Measurements from ENCODE around the gene GATB. TPM values are rescaled to one million over a fixed set of nuclear protein-coding genes. Genes with fewer than 3 reads are reported as not detected.
A peak's percentile ranks its signal among the peaks of the same experiment; 100 is the strongest.

Gene GATB
- total and polyA plus RNA-seq, 10 of the 15 experiments (the other 5 are each of a cell fraction or from before 2014, with no cell fraction given): 20.5 to 37.3 (median 30.5) TPM

- no peak for DNase-seq (ENCODE audit: low read depth, low spot score)
- POLR2A ChIA-PET: no interaction called here
- Histone ChIP-seq H3K9me3 (replicated peaks; ENCODE audit: control insufficient read depth, insufficient read depth, low read length) (no peaks in the 10 kb centered on the region; the same call in 2 of the 3 replicates), H3K79me2 (ENCODE audit: control insufficient read depth, insufficient read depth, low read length) (no peaks in the 10 kb centered on the region), H3K4me1 (ENCODE audit: control insufficient read depth, insufficient read depth, low read length) (no peaks in the 10 kb centered on the region), H3K36me3 (ENCODE audit: control insufficient read depth in 2 of 2, insufficient read depth in 2 of 2, low read length in 1 of 2) (no peaks in the 10 kb centered on the region), H4K20me1 (ENCODE audit: control insufficient read depth, insufficient read depth) (no peaks in the 10 kb centered on the region), H2AFZ (ENCODE audit: control insufficient read depth, low read depth, low read length) (no peak overlapping the region), H3K4me2 (ENCODE audit: control insufficient read depth, insufficient read depth) (no peak overlapping the region), H3K4me3 (no peak overlapping the region), H3K27ac (ENCODE audit: control insufficient read depth, insufficient read depth) (no peak overlapping the region), H3K27me3 (replicated peaks in 1 of 2; ENCODE audit: control insufficient read depth in 2 of 2, insufficient read depth in 2 of 2, low read length in 1 of 2) (no peaks in the 10 kb centered on the region), H3K9ac (ENCODE audit: control insufficient read depth, insufficient read depth, low read length) (no peak overlapping the region)
- BruUV-seq (replicated peaks): no TSS peak
- intact Hi-C loops (cut with micrococcal nuclease; ENCODE audit: unreplicated experiment) (loop anchor here (10.0 kb wide), 1 partner anchor 606 kb away; no protein-coding TSS in a partner anchor), in situ Hi-C loops (cut with MboI) (no loop called here)
- 3% methylated on average over 2 of the region's 2 CpGs for WGBS (ENCODE audit: insufficient coverage, insufficient replicate concordance, low lambda C conversion rate, missing lambda C conversion rate)
- SMC1A ChIA-PET (ENCODE audit: uncharacterized antibody, unreplicated experiment): no interaction called here
- CTCF ChIA-PET: no interaction called here
- RAD21 ChIA-PET (ENCODE audit: unreplicated experiment): no interaction called here
- no peak for ATAC-seq
- no peak for FAIRE-seq
- TF ChIP-seq CREM (IDR thresholded peaks at IDR 0.05; ENCODE audit: low read depth) (no peak), CTCF (IDR thresholded peaks at IDR 0.05 in 2 of 3, conservative IDR thresholded peaks at IDR 0.05 in 1 of 3; ENCODE audit: control insufficient read depth in 2 of 3, extremely low read depth in 1 of 3, insufficient read depth in 1 of 3, low read depth in 3 of 3, low read length in 3 of 3) (no peak), POLR2A (IDR thresholded peaks at IDR 0.05; ENCODE audit: low read depth, low read length) (no peak), SPI1 (IDR thresholded peaks at IDR 0.05; ENCODE audit: borderline replicate concordance, insufficient read depth, low read depth, low read length) (no peak), SMAD1 (IDR thresholded peaks at IDR 0.05; ENCODE audit: low read depth, partially characterized antibody) (no peak)
These were observed 8.0 kb upstream of the GATB start for GRCh38 chr4:151768835-151769234.

GRCh38 chr4:151766691-151767090 is 5.9 kb upstream of the GATB start:
- ChIA-PET POLR2A (no interaction called here), RAD21 (ENCODE audit: unreplicated experiment) (no interaction called here), SMC1A (ENCODE audit: uncharacterized antibody, unreplicated experiment) (no interaction called here), CTCF (interaction anchor here (0.9 to 1.0 kb wide), 2 partner anchors 36 to 93 kb away, joined by 4 to 5 read pairs; no protein-coding TSS in a partner anchor)
- no TSS peak for BruUV-seq (replicated peaks)
- 2% methylated on average over 4 of the region's 4 CpGs for WGBS (ENCODE audit: insufficient coverage, insufficient replicate concordance, low lambda C conversion rate, missing lambda C conversion rate)
- Histone ChIP-seq H4K20me1 (ENCODE audit: control insufficient read depth, insufficient read depth) (no peaks in the 10 kb centered on the region), H3K4me3 (no peak overlapping the region), H3K27ac (ENCODE audit: control insufficient read depth, insufficient read depth) (no peak overlapping the region), H2AFZ (ENCODE audit: control insufficient read depth, low read depth, low read length) (no peak overlapping the region), H3K9ac (ENCODE audit: control insufficient read depth, insufficient read depth, low read length) (no peak overlapping the region), H3K79me2 (ENCODE audit: control insufficient read depth, insufficient read depth, low read length) (no peaks in the 10 kb centered on the region), H3K9me3 (replicated peaks; ENCODE audit: control insufficient read depth, insufficient read depth, low read length) (no peaks in the 10 kb centered on the region), H3K4me2 (ENCODE audit: control insufficient read depth, insufficient read depth) (no peak overlapping the region), H3K36me3 (ENCODE audit: control insufficient read depth in 2 of 2, insufficient read depth in 2 of 2, low read length in 1 of 2) (no peaks in the 10 kb centered on the region), H3K27me3 (replicated peaks in 1 of 2; ENCODE audit: control insufficient read depth in 2 of 2, insufficient read depth in 2 of 2, low read length in 1 of 2) (no peaks in the 10 kb centered on the region), H3K4me1 (ENCODE audit: control insufficient read depth, insufficient read depth, low read length) (no peaks in the 10 kb centered on the region)
- intact Hi-C loops (cut with micrococcal nuclease; ENCODE audit: unreplicated experiment): loop anchor here (10.0 kb wide), 1 partner anchor 608 kb away; no protein-coding TSS in a partner anchor
- in situ Hi-C loops (cut with MboI): no loop called here
- FAIRE-seq (no peak), ATAC-seq (peak; percentile 61), DNase-seq (ENCODE audit: low read depth, low spot score) (no peak)
- peak in 2 of 3 experiments; percentile 17 to 22; a peak in 1 of 6 replicates for TF ChIP-seq CTCF (IDR thresholded peaks at IDR 0.05 in 2 of 3, conservative IDR thresholded peaks at IDR 0.05 in 1 of 3; ENCODE audit: control insufficient read depth in 2 of 3, extremely low read depth in 1 of 3, insufficient read depth in 1 of 3, low read depth in 3 of 3, low read length in 3 of 3)
- no peak for TF ChIP-seq SP1 (IDR thresholded peaks at IDR 0.05; ENCODE audit: low read depth, low read length)
- no peak for TF ChIP-seq HSF1 (IDR thresholded peaks at IDR 0.05; ENCODE audit: low read depth, low read length)
- no peak for TF ChIP-seq HDAC6 (IDR thresholded peaks at IDR 0.05; ENCODE audit: unreplicated experiment)
- no peak for TF ChIP-seq ZZZ3 (IDR thresholded peaks at IDR 0.05; ENCODE audit: control insufficient read depth, insufficient read length, low read depth)

Measured in GM12878 (cell line).